ENCODE results near the gene SPEM1.
"Not testable (repeated sequence)": the region's sequence is repeated elsewhere in the genome, so short reads cannot be mapped to it uniquely, and the experiment has no call there.

SPEM1 gene

GRCh38 chr17:7466639-7467341, 46.7 kb downstream of the SPEM1 start:
- no peak for TF ChIP-seq CTCF (IDR thresholded peaks at IDR 0.05; ENCODE audit: extremely low read depth, missing control alignments)
- DNase-seq (ENCODE audit: low spot score) = no peak

GRCh38 chr17:7467498-7467897, 47.4 kb downstream of the SPEM1 start:
- no peak for DNase-seq (ENCODE audit: low spot score)
- TF ChIP-seq CTCF (IDR thresholded peaks at IDR 0.05; ENCODE audit: extremely low read depth, missing control alignments) = no peak

GRCh38 chr17:7468290-7468689, 48.2 kb downstream of the SPEM1 start:
- no peak for TF ChIP-seq CTCF (IDR thresholded peaks at IDR 0.05; ENCODE audit: extremely low read depth, missing control alignments)
- DNase-seq (ENCODE audit: low spot score) = no peak

- DNase-seq (ENCODE audit: low spot score) = no peak
- no peak for TF ChIP-seq CTCF (IDR thresholded peaks at IDR 0.05; ENCODE audit: extremely low read depth, missing control alignments)
Measured at GRCh38 chr17:7468804-7469389, 48.8 kb downstream of the SPEM1 start.

GRCh38 chr17:7469843-7470242, 49.7 kb downstream of the SPEM1 start:
- not testable (repeated sequence) for DNase-seq (ENCODE audit: low spot score)

GRCh38 chr17:7470457-7470973, 50.4 kb downstream of the SPEM1 start:
- not testable (repeated sequence) for DNase-seq (ENCODE audit: low spot score)
